Prostate gland (tissue), 2 donors: Measurements from ENCODE around the gene CASQ2. TPM values are rescaled to one million over a fixed set of nuclear protein-coding genes. Genes with fewer than 3 reads are reported as not detected.

ENCODE experiments used
- DNase-seq: peaks from one replicate; pipeline ENCODE4 v3.0.0-alpha.2; 2019; ENCODE audit warnings: low spot score
- H3K27ac ChIP-seq, 2 donors: fragments of 200-600 bp; sonication (generic); 2 replicates each; pipeline ENCODE4 v1.5.1; 2017 to 2019
- H3K27me3 ChIP-seq: fragments of 200-600 bp; sonication (generic); replicated peaks from 2 replicates; pipeline ENCODE4 v1.5.1; 2019; ENCODE audit not compliant: insufficient read depth
- H3K36me3 ChIP-seq, 2 donors: fragments of 200-600 bp; sonication (generic); 1 replicate in 1 of 2; 2 replicates in 1 of 2; pipeline versions ENCODE4 v1.5.1 to v1.8.1; 2017 to 2019
- H3K4me1 ChIP-seq: fragments of 200-600 bp; sonication (generic); replicated peaks from 2 replicates; pipeline ENCODE4 v1.5.1; 2019
- H3K4me3 ChIP-seq, 2 donors: fragments of 200-600 bp; sonication (generic); 2 replicates each; pipeline ENCODE4 v1.5.1; 2017 to 2019
- H3K9me3 ChIP-seq: fragments of 200-600 bp; sonication (generic); 2 replicates; pipeline ENCODE4 v1.5.1; 2017
- POLR2A ChIP-seq: fragments of 450-650 bp; IDR thresholded peaks from one replicate; pipeline ENCODE4 v1.6.1; 2016; ENCODE audit warnings: antibody characterized with exemption, mild to moderate bottlenecking
- POLR2AphosphoS5 ChIP-seq: sonication (generic); formaldehyde crosslinking; IDR thresholded peaks from one replicate; pipeline ENCODE4 v1.6.1; 2017; ENCODE audit warnings: antibody characterized with exemption
- WGBS: methylation state at CpG from one replicate; pipeline ENCODE4 v1.1.5; 2018; 5-methylcytosine and 5-hydroxymethylcytosine counted together
- intact Hi-C: fragments of 100-400 bp; cut with DNase I; formaldehyde crosslinking; loops from one replicate; pipeline ENCODE4 v1.14.2; 2022
- total RNA-seq, 2 donors: library from RNA; depleted of rRNA; stranded (reverse); fragments of >200 nt; gene quantifications; one replicate each; pipeline ENCODE4 v1.1.0, GENCODE V29; 2016
- TF ChIP-seq, protein P1 (sequence below), 4 experiments: fragments of 200-600 bp in 2 of 4; fragments of 450-650 bp in 2 of 4; sonication (generic) in 2 of 4; IDR thresholded peaks; 1 replicate in 3 of 4; 2 replicates in 1 of 4; pipeline ENCODE4 v1.5.1; 2016 to 2019; ENCODE audit warnings: antibody characterized with exemption in 4 of 4, mild to moderate bottlenecking in 2 of 4, moderate library complexity in 2 of 4

Gene CASQ2
- total RNA-seq, 2 donors from 2014 or later: 6.4 to 6.6 TPM

DNA sequence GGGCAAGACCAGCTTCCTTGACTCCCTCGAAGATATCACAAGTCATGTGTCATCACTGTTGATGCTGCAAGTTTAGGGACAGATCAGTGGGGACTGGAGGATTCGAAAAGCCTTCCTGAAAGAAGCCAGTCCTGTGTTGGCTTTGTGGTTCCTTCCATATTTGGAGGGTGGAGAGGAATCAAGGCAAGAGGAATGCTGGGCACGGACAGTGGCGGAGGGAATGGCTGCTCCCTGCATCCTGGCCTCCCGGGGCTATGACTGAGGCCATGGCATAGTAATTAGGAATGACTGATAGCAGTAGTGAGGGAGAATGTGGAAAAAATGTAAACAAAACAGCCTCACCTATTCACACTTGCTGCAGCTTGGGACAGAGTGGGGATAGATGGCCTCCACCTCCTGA is 90.4 kb downstream of the CASQ2 start:
- H3K27ac ChIP-seq: no peak overlapping the region
- no peaks in the 10 kb centered on the region for H3K4me1 ChIP-seq
- H3K4me3 ChIP-seq: no peak overlapping the region
- no peaks in the 10 kb centered on the region for H3K36me3 ChIP-seq
- DNase-seq: no peak
- WGBS: 74% methylated on average over 5 of the region's 5 CpGs
- no peaks in the 10 kb centered on the region for H3K9me3 ChIP-seq
- intact Hi-C loops: no loop called here
- H3K27me3 ChIP-seq: no peaks in the 10 kb centered on the region
- TF ChIP-seq, protein P1, sequence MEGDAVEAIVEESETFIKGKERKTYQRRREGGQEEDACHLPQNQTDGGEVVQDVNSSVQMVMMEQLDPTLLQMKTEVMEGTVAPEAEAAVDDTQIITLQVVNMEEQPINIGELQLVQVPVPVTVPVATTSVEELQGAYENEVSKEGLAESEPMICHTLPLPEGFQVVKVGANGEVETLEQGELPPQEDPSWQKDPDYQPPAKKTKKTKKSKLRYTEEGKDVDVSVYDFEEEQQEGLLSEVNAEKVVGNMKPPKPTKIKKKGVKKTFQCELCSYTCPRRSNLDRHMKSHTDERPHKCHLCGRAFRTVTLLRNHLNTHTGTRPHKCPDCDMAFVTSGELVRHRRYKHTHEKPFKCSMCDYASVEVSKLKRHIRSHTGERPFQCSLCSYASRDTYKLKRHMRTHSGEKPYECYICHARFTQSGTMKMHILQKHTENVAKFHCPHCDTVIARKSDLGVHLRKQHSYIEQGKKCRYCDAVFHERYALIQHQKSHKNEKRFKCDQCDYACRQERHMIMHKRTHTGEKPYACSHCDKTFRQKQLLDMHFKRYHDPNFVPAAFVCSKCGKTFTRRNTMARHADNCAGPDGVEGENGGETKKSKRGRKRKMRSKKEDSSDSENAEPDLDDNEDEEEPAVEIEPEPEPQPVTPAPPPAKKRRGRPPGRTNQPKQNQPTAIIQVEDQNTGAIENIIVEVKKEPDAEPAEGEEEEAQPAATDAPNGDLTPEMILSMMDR (IDR thresholded peaks at IDR 0.05): no peak
- no peak for TF ChIP-seq POLR2A
- no peak for TF ChIP-seq POLR2AphosphoS5

DNA sequence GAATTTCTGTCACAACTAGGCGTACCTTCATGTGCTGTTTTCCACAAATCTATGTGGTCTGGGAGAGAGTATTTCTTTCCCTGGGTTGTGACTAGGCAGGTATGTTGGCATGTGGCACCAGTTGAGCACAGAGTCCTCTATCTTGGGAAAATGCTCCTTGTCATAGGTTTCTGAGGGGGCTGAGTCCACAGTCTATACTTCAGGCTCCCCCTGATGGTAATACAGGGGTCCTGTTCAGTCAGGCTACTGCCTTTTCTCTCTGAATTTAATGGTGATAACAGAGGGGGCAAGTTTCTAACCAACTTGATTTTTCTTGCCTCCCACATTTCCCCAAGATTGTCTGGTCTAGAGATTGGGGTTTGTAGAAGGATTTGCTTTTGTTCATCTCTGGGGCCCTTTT is 90.9 kb downstream of the CASQ2 start:
- TF ChIP-seq POLR2A (no peak), POLR2AphosphoS5 (no peak)
- TF ChIP-seq, protein P1 (IDR thresholded peaks at IDR 0.05): no peak
- H3K4me3 ChIP-seq: no peak overlapping the region
- H3K9me3 ChIP-seq: no peaks in the 10 kb centered on the region
- H3K27ac ChIP-seq: no peak overlapping the region
- no peaks in the 10 kb centered on the region for H3K27me3 ChIP-seq
- 95% methylated on average over 1 of the region's 1 CpG for WGBS
- intact Hi-C loops: no loop called here
- H3K4me1 ChIP-seq: no peaks in the 10 kb centered on the region
- DNase-seq: no peak
- no peaks in the 10 kb centered on the region for H3K36me3 ChIP-seq

DNA sequence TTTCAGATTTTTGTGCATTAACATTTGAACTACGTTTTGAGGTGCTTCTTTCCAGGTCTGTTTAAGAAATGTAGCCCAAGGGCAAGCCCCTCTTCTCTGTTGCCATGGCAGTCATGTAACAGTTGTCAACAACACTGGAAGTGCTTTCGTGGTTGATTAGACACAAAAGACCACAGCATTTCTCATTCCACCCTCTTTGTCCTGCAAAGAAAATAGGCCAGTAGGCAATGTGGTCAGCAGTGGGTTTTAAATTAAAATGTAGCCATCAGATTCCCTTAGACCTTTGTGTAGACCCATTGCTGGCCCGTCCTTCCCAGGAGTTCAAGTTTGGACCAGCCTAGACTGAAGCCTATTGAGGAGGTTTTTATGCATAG is 91.3 kb downstream of the CASQ2 start:
- DNase-seq: no peak
- intact Hi-C loops: no loop called here
- H3K27me3 ChIP-seq: no peaks in the 10 kb centered on the region
- H3K36me3 ChIP-seq: no peaks in the 10 kb centered on the region
- no peaks in the 10 kb centered on the region for H3K4me1 ChIP-seq
- TF ChIP-seq POLR2A: no peak
- no peak for TF ChIP-seq POLR2AphosphoS5
- no peaks in the 10 kb centered on the region for H3K9me3 ChIP-seq
- no peak overlapping the region for H3K4me3 ChIP-seq
- 64% methylated on average over 3 of the region's 3 CpGs for WGBS
- H3K27ac ChIP-seq: no peak overlapping the region

DNA sequence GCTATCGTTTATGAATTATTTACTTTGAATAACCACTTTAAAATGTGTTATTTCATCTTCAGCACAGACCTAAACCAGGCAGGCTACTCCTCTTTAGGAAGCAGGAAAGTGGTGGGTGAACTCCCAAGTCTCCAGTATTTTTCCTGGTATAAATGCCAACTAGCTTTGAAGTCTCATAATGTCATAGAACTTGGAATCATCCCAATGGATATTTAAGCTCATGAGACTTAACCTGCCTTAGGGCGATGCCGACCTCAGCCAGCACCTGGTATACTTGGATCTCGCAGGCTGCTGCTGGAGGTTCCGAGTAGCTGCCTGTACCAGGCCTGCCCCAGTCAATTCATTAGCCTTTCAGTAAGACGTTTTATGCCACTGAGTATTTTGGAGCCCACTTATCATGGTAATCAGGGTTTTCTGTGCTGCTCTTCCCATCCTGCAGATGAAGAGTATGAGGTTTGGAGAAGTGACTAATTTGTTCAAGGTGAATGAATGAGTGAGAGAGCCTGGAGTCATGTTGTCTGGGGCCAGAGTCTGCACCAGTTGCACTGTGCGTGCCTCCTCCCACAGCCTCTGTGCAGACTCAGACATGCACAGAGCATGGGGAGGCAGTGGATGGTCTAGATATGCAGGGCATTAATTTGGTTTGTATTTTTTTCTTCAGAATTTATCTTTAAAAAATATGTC is 91.9 kb downstream of the CASQ2 start:
- Histone ChIP-seq H3K4me1 (no peaks in the 10 kb centered on the region), H3K27me3 (no peaks in the 10 kb centered on the region), H3K9me3 (no peaks in the 10 kb centered on the region), H3K4me3 (no peak overlapping the region), H3K36me3 (no peaks in the 10 kb centered on the region), H3K27ac (no peak overlapping the region)
- intact Hi-C loops: no loop called here
- TF ChIP-seq, protein P1 (IDR thresholded peaks at IDR 0.05): no peak
- TF ChIP-seq POLR2AphosphoS5: peak; percentile 46
- peak; percentile 63 for DNase-seq
- 40% methylated on average over 7 of the region's 7 CpGs for WGBS

DNA sequence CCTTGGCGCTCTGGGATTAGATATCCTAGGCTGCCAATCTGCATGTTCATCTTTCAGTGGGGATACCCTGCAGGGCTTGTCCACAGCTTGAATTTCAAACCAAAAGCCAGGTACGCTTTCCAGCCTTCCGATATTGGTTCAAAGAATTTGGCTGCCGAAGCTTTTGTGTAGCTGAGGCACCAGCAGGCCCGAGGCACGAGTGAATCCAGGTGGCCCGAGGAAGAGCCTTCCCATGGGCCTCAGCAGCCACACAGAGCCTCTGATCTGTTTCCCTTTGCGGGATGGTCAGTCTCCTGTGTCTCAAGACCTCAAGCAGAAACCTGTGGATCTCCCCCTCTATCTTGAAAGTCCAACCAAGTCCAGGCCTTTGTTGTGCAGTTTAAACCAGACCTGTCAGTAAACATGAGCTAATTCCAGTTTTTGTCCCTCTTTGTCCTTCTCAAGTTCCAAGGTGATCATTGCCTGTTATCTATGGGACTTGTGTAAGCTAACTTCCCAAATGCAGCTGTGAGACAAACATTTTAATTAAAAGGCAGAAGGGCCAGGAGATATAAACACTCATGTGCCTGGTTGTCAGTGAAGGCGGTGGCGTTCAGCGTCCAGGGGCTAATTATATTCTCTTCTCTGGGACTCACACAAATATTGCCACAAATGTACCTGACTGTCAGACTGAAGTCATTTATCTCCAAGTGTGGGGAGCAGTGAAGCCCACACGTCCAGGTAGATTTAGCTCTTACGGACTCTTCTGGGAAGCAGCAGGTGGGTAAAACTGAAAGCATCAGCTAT is 96.1 kb downstream of the CASQ2 start:
- 95% methylated on average over 13 of the region's 13 CpGs for WGBS
- TF ChIP-seq, protein P1 (IDR thresholded peaks at IDR 0.05): no peak
- TF ChIP-seq POLR2A: no peak
- TF ChIP-seq POLR2AphosphoS5: no peak
- intact Hi-C loops: no loop called here
- Histone ChIP-seq H3K4me1 (peaks cover 6% of the 10 kb centered on the region), H3K4me3 (no peak overlapping the region), H3K9me3 (no peaks in the 10 kb centered on the region), H3K27ac (no peak overlapping the region), H3K27me3 (no peaks in the 10 kb centered on the region), H3K36me3 (no peaks in the 10 kb centered on the region)
- no peak for DNase-seq
